GM18499 (cell line): ENCODE data around the gene TESK1.

ENCODE experiments used
- ATAC-seq: cut with Tn5 transposase; IDR thresholded peaks from one replicate; pipeline ENCODE4 v1.9.1; 2021; ENCODE audit warnings: moderate number of reproducible peaks; ENCODE audit not compliant: insufficient read depth, unreplicated experiment

Gene TESK1

GRCh38 chr9:35604578-35605350, at the start of gene TESK1:
TSS of gene TESK1 (plus strand) at chr9:35605262. CDS start at chr9:35605620, 358 bp downstream.
- no peak for ATAC-seq

GRCh38 chr9:35555881-35556280, 49.2 kb upstream of the TESK1 start:
- ATAC-seq: no peak

- ATAC-seq: no peak
Measured at GRCh38 chr9:35556776-35557175, 48.3 kb upstream of the TESK1 start.

GRCh38 chr9:35557320-35557719, 47.7 kb upstream of the TESK1 start:
- ATAC-seq: no peak

- ATAC-seq: no peak
Measured at GRCh38 chr9:35558185-35558584, 46.9 kb upstream of the TESK1 start.

- no peak for ATAC-seq
Measured at GRCh38 chr9:35559792-35560530, 45.1 kb upstream of the TESK1 start.

- ATAC-seq: no peak
Measured at GRCh38 chr9:35560625-35561337, 44.3 kb upstream of the TESK1 start.

GRCh38 chr9:35561468-35562261, 43.4 kb upstream of the TESK1 start:
- ATAC-seq: no peak

- ATAC-seq: no peak
Measured at GRCh38 chr9:35562895-35563780, 41.9 kb upstream of the TESK1 start.

GRCh38 chr9:35563791-35564197, 41.3 kb upstream of the TESK1 start:
- no peak for ATAC-seq

GRCh38 chr9:35564658-35565061, 40.4 kb upstream of the TESK1 start:
- ATAC-seq: no peak

- no peak for ATAC-seq
Measured at GRCh38 chr9:35566417-35566816, 38.6 kb upstream of the TESK1 start.

GRCh38 chr9:35568196-35568595, 36.9 kb upstream of the TESK1 start:
- no peak for ATAC-seq

- no peak for ATAC-seq
Measured at GRCh38 chr9:35569206-35569605, 35.9 kb upstream of the TESK1 start.

GRCh38 chr9:35570709-35571504, 34.2 kb upstream of the TESK1 start:
- ATAC-seq: no peak

- ATAC-seq: no peak
Measured at GRCh38 chr9:35574578-35575122, 30.4 kb upstream of the TESK1 start.

GRCh38 chr9:35575478-35575877, 29.6 kb upstream of the TESK1 start:
- ATAC-seq: no peak

- no peak for ATAC-seq
Measured at GRCh38 chr9:35577486-35577885, 27.6 kb upstream of the TESK1 start.
